ENCODE measurements around the gene CREB5.

DNA sequence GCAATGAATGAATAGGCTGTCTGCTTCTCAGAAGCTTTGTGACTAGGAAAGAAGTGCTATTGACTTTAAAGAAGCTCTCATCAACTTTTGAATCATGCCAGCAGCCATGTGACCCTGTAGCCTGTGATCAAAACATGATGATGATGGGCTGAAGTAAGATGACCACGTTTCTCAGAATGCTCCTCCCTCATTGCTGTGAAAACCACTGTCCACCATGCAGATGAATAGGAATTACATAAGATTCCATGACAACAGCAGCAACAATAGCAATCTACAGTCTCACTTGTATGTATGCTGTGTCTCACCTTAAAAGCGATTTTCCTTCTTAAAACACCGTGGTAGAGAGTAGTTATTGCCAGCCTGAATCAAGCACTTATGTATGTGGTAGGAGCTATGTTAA lies 317.4 kb downstream of the CREB5 start:
- TF ChIP-seq, protein P1, sequence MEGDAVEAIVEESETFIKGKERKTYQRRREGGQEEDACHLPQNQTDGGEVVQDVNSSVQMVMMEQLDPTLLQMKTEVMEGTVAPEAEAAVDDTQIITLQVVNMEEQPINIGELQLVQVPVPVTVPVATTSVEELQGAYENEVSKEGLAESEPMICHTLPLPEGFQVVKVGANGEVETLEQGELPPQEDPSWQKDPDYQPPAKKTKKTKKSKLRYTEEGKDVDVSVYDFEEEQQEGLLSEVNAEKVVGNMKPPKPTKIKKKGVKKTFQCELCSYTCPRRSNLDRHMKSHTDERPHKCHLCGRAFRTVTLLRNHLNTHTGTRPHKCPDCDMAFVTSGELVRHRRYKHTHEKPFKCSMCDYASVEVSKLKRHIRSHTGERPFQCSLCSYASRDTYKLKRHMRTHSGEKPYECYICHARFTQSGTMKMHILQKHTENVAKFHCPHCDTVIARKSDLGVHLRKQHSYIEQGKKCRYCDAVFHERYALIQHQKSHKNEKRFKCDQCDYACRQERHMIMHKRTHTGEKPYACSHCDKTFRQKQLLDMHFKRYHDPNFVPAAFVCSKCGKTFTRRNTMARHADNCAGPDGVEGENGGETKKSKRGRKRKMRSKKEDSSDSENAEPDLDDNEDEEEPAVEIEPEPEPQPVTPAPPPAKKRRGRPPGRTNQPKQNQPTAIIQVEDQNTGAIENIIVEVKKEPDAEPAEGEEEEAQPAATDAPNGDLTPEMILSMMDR (IDR thresholded peaks at IDR 0.05): no peak
- no peak for TF ChIP-seq POLR2AphosphoS5 (IDR thresholded peaks at IDR 0.05)
- no peak for TF ChIP-seq POLR2A (IDR thresholded peaks at IDR 0.05)
- TF ChIP-seq EP300 (IDR thresholded peaks at IDR 0.05): no peak
